IMR-90 (cell line): Measurements from ENCODE around the gene JMJD8. TPM values are rescaled to one million over a fixed set of nuclear protein-coding genes. Genes with fewer than 3 reads are reported as not detected.

Experiments used
- ATAC-seq: fragments of 200-7000 bp; cut with Tn5 transposase; 2 replicates; pipeline ENCODE4 v1.9.1; 2020; ENCODE audit warnings: low read depth, mild to moderate bottlenecking, moderate library complexity
- BruUV-seq: library from RNA; stranded (reverse); fragments of 400-500 nt; replicated peaks from 2 replicates; lab custom pipeline; 2021; lab: Mats Ljungman, UMichigan
- CTCF ChIA-PET: fragments of 300-600 bp; formaldehyde crosslinking; extraction: SDS; loops from one replicate; lab custom pipeline; 2021; ENCODE audit warnings: antibody characterized with exemption; lab: Yijun Ruan, JAX
- POLR2A ChIA-PET: fragments of 300-600 bp; sonication (Branson Sonifier 250); formaldehyde crosslinking; loops from one replicate; lab custom pipeline; 2022; ENCODE audit warnings: antibody characterized with exemption; ENCODE audit not compliant: unreplicated experiment; lab: Charles Lee
- DNase-seq: peaks from one replicate; pipeline ENCODE4 v3.0.0; 2013
- H2AFZ ChIP-seq: replicated peaks from 2 replicates; pipeline ENCODE3; 2013; ENCODE audit warnings: low read length, mild to moderate bottlenecking; ENCODE audit not compliant: poor library complexity
- H2AK5ac ChIP-seq: 2 replicates; pipeline ENCODE4 v1.6.1; 2013; ENCODE audit warnings: low read depth, low read length, inconsistent platforms
- H2AK9ac ChIP-seq: replicated peaks from 2 replicates; pipeline ENCODE3; 2013; ENCODE audit warnings: mild to moderate bottlenecking, low read depth, low read length, moderate library complexity; ENCODE audit not compliant: poor library complexity
- H2BK120ac ChIP-seq: 2 replicates; pipeline ENCODE4 v1.6.1; 2013; ENCODE audit warnings: low read depth, low read length, inconsistent platforms
- H2BK15ac ChIP-seq: 3 replicates; pipeline ENCODE4 v1.6.1; 2013; ENCODE audit warnings: low read depth, low read length, inconsistent platforms
- H2BK20ac ChIP-seq: 2 replicates; pipeline ENCODE4 v1.6.1; 2013; ENCODE audit warnings: low read depth, mild to moderate bottlenecking, inconsistent platforms, low read length, moderate library complexity
- H2BK5ac ChIP-seq: 2 replicates; pipeline ENCODE4 v1.6.1; 2013; ENCODE audit warnings: mild to moderate bottlenecking, low read depth, low read length, inconsistent platforms; ENCODE audit not compliant: poor library complexity, severe bottlenecking
- H3K14ac ChIP-seq: replicated peaks from 2 replicates; pipeline ENCODE4 v1.6.1; 2013; ENCODE audit warnings: low read depth, low read length, inconsistent platforms
- H3K18ac ChIP-seq: 2 replicates; pipeline ENCODE4 v1.6.1; 2013; ENCODE audit warnings: low read depth, low read length, control low read depth
- H3K23ac ChIP-seq: 2 replicates; pipeline ENCODE4 v1.6.1; 2013; ENCODE audit warnings: low read depth, low read length, inconsistent platforms
- H3K27ac ChIP-seq: 2 replicates; pipeline ENCODE4 v1.5.1; 2013; ENCODE audit warnings: mild to moderate bottlenecking, control low read depth, low read length; ENCODE audit not compliant: insufficient read depth
- H3K27me3 ChIP-seq: 2 replicates; pipeline ENCODE4 v1.6.1; 2013; ENCODE audit warnings: low read length; ENCODE audit not compliant: control insufficient read depth, insufficient read depth
- H3K36me3 ChIP-seq: 2 replicates; pipeline ENCODE4 v1.6.1; 2013; ENCODE audit warnings: low read length, mixed read lengths; ENCODE audit not compliant: control insufficient read depth, insufficient read depth
- H3K4ac ChIP-seq: 2 replicates; pipeline ENCODE4 v1.6.1; 2013; ENCODE audit warnings: low read depth, low read length, inconsistent platforms
- H3K4me1 ChIP-seq: 2 replicates; pipeline ENCODE4 v1.6.1; 2013; ENCODE audit warnings: low read length, mixed read lengths; ENCODE audit not compliant: control insufficient read depth, insufficient read depth
- H3K4me2 ChIP-seq: 2 replicates; pipeline ENCODE4 v1.6.1; 2013; ENCODE audit warnings: low read depth, mild to moderate bottlenecking, control low read depth, low read length, moderate library complexity
- H3K4me3 ChIP-seq: 2 replicates; pipeline ENCODE4 v1.5.1; 2013; ENCODE audit warnings: low read depth, mild to moderate bottlenecking, control low read depth, low read length, moderate library complexity; ENCODE audit not compliant: insufficient read depth
- H3K56ac ChIP-seq: 2 replicates; pipeline ENCODE4 v1.6.1; 2013; ENCODE audit warnings: low read length, inconsistent platforms; ENCODE audit not compliant: insufficient read depth; ENCODE audit errors: extremely low read depth
- H3K79me1 ChIP-seq, 2 experiments: 2 replicates each; pipeline ENCODE4 v1.6.1; 2013; ENCODE audit warnings: low read length in 2 of 2, inconsistent platforms in 1 of 2, low read depth in 1 of 2
- H3K9ac ChIP-seq: 2 replicates; pipeline ENCODE4 v1.6.1; 2013; ENCODE audit warnings: low read depth, low read length, control low read depth
- H3K9me1 ChIP-seq: 2 replicates; pipeline ENCODE4 v1.6.1; 2013; ENCODE audit warnings: low read length, inconsistent platforms; ENCODE audit not compliant: insufficient read depth
- H3K9me3 ChIP-seq: 2 replicates; pipeline ENCODE4 v1.6.1; 2013; ENCODE audit warnings: low read length; ENCODE audit not compliant: control insufficient read depth, insufficient read depth
- H4K20me1 ChIP-seq: 2 replicates; pipeline ENCODE4 v1.6.1; 2013; ENCODE audit warnings: low read length, inconsistent platforms; ENCODE audit not compliant: insufficient read depth
- H4K5ac ChIP-seq: 2 replicates; pipeline ENCODE4 v1.6.1; 2013; ENCODE audit warnings: mild to moderate bottlenecking, low read depth, low read length, control low read depth
- H4K8ac ChIP-seq, 2 experiments: 2 replicates each; pipeline ENCODE4 v1.6.1; 2013; ENCODE audit warnings: low read depth in 2 of 2, low read length in 2 of 2, control low read depth in 1 of 2, inconsistent platforms in 1 of 2
- H4K91ac ChIP-seq: 2 replicates; pipeline ENCODE4 v1.6.1; 2013; ENCODE audit warnings: low read depth, low read length, inconsistent platforms; ENCODE audit not compliant: insufficient read depth
- FOS ChIP-seq: fragments of 150-350 bp; IDR thresholded peaks from 2 replicates; pipeline ENCODE4 v1.6.1; 2016; ENCODE audit warnings: low read depth, low read length
- MAFK ChIP-seq: IDR thresholded peaks from 2 replicates; pipeline ENCODE4 v1.6.1; 2012; ENCODE audit warnings: low read depth, low read length, improper control_type of control experiment
- MAZ ChIP-seq: IDR thresholded peaks from 2 replicates; pipeline ENCODE4 v1.6.1; 2012; ENCODE audit warnings: low read depth, mild to moderate bottlenecking, low read length, improper control_type of control experiment, moderate library complexity, borderline replicate concordance
- MXI1 ChIP-seq: IDR thresholded peaks from 2 replicates; pipeline ENCODE4 v1.6.1; 2012; ENCODE audit warnings: low read depth, mild to moderate bottlenecking, low read length, moderate library complexity, borderline replicate concordance
- NFE2L2 ChIP-seq: fragments of 150-350 bp; IDR thresholded peaks from 2 replicates; pipeline ENCODE4 v1.6.1; 2016; ENCODE audit warnings: low read depth, mild to moderate bottlenecking, low read length
- POLR2A ChIP-seq: IDR thresholded peaks from 2 replicates; pipeline ENCODE4 v1.6.1; 2012; ENCODE audit warnings: mild to moderate bottlenecking, low read depth, low read length
- RCOR1 ChIP-seq: IDR thresholded peaks from 2 replicates; pipeline ENCODE4 v1.6.1; 2012; ENCODE audit warnings: mild to moderate bottlenecking, low read length, improper control_type of control experiment; ENCODE audit not compliant: insufficient replicate concordance
- RFX5 ChIP-seq: IDR thresholded peaks from 2 replicates; pipeline ENCODE4 v1.8.0; 2012; ENCODE audit warnings: low read depth, mild to moderate bottlenecking, low read length, moderate library complexity
- SMC3 ChIP-seq: fragments of 150-350 bp; IDR thresholded peaks from 2 replicates; pipeline ENCODE4 v1.6.1; 2016; ENCODE audit warnings: low read depth, mild to moderate bottlenecking, antibody characterized with exemption, low read length, moderate library complexity
- WGBS, 2 experiments: methylation state at CpG; one replicate each; pipeline versions ENCODE4 v1.1.5 to v1.1.7; 2013; ENCODE audit warnings: missing lambda C conversion rate in 2 of 2; ENCODE audit not compliant: insufficient read length in 1 of 2; ENCODE audit errors: extremely low coverage in 2 of 2; 5-methylcytosine and 5-hydroxymethylcytosine counted together
- dilution Hi-C: fragments of 300-500 bp; cut with HindIII; formaldehyde crosslinking; loops from one replicate; pipeline ENCODE4 v1.14.3; 2018; ENCODE audit warnings: low sequenced_read_pairs; ENCODE audit not compliant: unreplicated experiment
- in situ Hi-C: fragments of 300-500 bp; cut with MboI; formaldehyde crosslinking; loops from 3 replicates; pipeline ENCODE4 v1.14.3; 2019; ENCODE audit warnings: low sequenced_read_pairs, inconsistent platforms, mixed read lengths
- intact Hi-C: fragments of 100-400 bp; cut with micrococcal nuclease; formaldehyde crosslinking; loops from 2 replicates; pipeline ENCODE4 v1.10.0; 2022
- polyA plus RNA-seq, 3 experiments: library from polyadenylated mRNA; depleted of rRNA; stranded (reverse); fragments of >200 nt; gene quantifications; 2 replicates each; pipeline ENCODE4 v1.2.3, GENCODE V29; 2012; ENCODE audit warnings: low replicate concordance in 1 of 3
- total RNA-seq: library from RNA; depleted of rRNA; stranded (reverse); fragments of >200 nt; gene quantifications from 2 replicates; pipeline ENCODE4 v1.2.3, GENCODE V29; 2012
- TF ChIP-seq, protein P1 (sequence below): fragments of 150-350 bp; IDR thresholded peaks from 2 replicates; pipeline ENCODE4 v1.6.1; 2016; ENCODE audit warnings: low read depth, mild to moderate bottlenecking, low read length, moderate library complexity, borderline replicate concordance
- TF ChIP-seq, protein P2 (sequence below): conservative IDR thresholded peaks from 2 replicates; pipeline ENCODE4 v1.5.1; 2012; ENCODE audit warnings: mild to moderate bottlenecking, low read depth, low read length, improper control_type of control experiment

Gene JMJD8
- total and polyA plus RNA-seq, 2 of the 4 experiments (the other 2 are of a cell fraction) = 17.7 to 62.5 TPM

DNA sequence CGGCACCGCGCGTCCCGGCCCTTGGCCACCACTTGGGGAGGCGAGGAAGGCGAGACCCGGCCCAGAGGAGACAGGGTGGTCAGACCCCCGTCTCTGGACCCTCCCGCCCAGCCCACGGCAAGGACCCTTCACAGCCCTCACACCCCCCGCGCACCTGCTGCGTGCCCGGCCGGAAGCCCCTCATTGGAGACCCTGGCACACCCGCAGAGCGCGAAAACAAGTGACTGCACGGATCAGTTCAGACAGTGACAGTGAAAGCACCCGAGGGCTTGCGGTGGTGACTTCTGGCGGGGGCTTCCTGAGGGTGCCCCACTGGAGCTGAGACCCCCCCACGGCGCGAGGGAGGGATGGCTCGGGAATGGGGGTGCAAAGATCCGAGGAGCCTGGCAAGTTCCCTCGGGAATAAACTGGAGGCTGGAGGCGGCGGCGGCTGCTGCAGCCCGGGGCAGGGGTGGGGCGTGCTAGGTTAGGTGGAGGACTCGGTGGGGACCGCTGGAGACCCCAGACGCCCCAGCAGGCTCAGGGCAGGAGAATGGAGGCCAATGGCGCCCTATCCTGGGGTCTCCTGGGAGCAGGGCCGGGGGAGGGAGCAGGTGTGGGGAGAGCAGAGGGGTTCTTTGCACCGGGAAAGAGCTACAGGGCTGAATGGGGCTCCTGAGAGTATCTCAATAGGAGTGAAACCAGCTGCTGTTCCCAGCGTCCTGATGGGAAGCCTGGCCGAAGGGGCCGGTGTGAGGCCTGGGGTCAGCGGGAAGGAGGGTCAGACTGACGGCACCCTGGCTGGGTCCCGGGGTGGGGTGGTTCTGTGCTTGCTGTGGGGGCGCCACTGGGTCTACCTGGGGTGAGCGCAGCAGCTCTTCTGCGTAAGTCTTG lies 22.3 kb upstream of the JMJD8 start:
- in situ Hi-C loops = loop anchor here (25.0 kb wide), 1 partner anchor 356 kb away; the partner anchor contains the start of gene SSTR5

More for the DNA sequence above, 22.3 kb upstream of the JMJD8 start:
- TF ChIP-seq MAFK (no peak), FOS (no peak), MXI1 (no peak), POLR2A (no peak), SMC3 (no peak), RFX5 (no peak), NFE2L2 (no peak), RCOR1 (no peak), MAZ (no peak)
- TF ChIP-seq, protein P1, sequence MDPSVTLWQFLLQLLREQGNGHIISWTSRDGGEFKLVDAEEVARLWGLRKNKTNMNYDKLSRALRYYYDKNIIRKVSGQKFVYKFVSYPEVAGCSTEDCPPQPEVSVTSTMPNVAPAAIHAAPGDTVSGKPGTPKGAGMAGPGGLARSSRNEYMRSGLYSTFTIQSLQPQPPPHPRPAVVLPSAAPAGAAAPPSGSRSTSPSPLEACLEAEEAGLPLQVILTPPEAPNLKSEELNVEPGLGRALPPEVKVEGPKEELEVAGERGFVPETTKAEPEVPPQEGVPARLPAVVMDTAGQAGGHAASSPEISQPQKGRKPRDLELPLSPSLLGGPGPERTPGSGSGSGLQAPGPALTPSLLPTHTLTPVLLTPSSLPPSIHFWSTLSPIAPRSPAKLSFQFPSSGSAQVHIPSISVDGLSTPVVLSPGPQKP = no peak
- TF ChIP-seq, protein P2, sequence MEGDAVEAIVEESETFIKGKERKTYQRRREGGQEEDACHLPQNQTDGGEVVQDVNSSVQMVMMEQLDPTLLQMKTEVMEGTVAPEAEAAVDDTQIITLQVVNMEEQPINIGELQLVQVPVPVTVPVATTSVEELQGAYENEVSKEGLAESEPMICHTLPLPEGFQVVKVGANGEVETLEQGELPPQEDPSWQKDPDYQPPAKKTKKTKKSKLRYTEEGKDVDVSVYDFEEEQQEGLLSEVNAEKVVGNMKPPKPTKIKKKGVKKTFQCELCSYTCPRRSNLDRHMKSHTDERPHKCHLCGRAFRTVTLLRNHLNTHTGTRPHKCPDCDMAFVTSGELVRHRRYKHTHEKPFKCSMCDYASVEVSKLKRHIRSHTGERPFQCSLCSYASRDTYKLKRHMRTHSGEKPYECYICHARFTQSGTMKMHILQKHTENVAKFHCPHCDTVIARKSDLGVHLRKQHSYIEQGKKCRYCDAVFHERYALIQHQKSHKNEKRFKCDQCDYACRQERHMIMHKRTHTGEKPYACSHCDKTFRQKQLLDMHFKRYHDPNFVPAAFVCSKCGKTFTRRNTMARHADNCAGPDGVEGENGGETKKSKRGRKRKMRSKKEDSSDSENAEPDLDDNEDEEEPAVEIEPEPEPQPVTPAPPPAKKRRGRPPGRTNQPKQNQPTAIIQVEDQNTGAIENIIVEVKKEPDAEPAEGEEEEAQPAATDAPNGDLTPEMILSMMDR = no peak
- no peak overlapping the region for H4K8ac ChIP-seq
- POLR2A ChIA-PET = no interaction called here
- no peak overlapping the region for H4K5ac ChIP-seq
- H2AFZ ChIP-seq = no peak overlapping the region
- H3K4ac ChIP-seq = no peak overlapping the region
- peaks cover 57% of the 10 kb centered on the region for H3K27me3 ChIP-seq
- no peaks in the 10 kb centered on the region for H3K9me1 ChIP-seq
- H2BK120ac ChIP-seq = no peak overlapping the region
- dilution Hi-C loops (no loop called here), intact Hi-C loops (no loop called here)
- no peak overlapping the region for H3K23ac ChIP-seq
- CTCF ChIA-PET = no interaction called here
- no peak overlapping the region for H2AK5ac ChIP-seq
- DNase-seq (no peak), ATAC-seq (no peak)
- no peak overlapping the region for H2BK15ac ChIP-seq
- H3K4me3 ChIP-seq = no peak overlapping the region
- H2BK5ac ChIP-seq = no peak overlapping the region
- H4K91ac ChIP-seq = no peak overlapping the region
- no peak overlapping the region for H3K9ac ChIP-seq
- no peak overlapping the region for H3K27ac ChIP-seq
- no peak overlapping the region for H3K18ac ChIP-seq
- no peaks in the 10 kb centered on the region for H3K9me3 ChIP-seq
- no peak overlapping the region for H3K4me2 ChIP-seq
- whole genome bisulfite sequencing, 2 experiments = 10% methylated on average over 16 of the region's 49 CpGs; no CpG with 5 or more reads in 1 of the 2 experiments
- no TSS peak for BruUV-seq
- H2BK20ac ChIP-seq = no peak overlapping the region
- no peaks in the 10 kb centered on the region for H3K36me3 ChIP-seq
- H3K56ac ChIP-seq = no peak overlapping the region
- H2AK9ac ChIP-seq = no peak overlapping the region
- peaks cover 18% of the 10 kb centered on the region; the same call in 1 of the 2 replicates for H4K20me1 ChIP-seq
- H3K14ac ChIP-seq = no peak overlapping the region
- H3K79me1 ChIP-seq = no peaks in the 10 kb centered on the region
- H3K4me1 ChIP-seq = peaks cover 5% of the 10 kb centered on the region; the same call in 1 of the 2 replicates
